ENCODE data around the gene GIMD1.

- TF ChIP-seq CTCF (IDR thresholded peaks at IDR 0.05) (peak in 2 of 3 experiments; percentile 30 to 51), POLR2A (IDR thresholded peaks at IDR 0.05; ENCODE audit: low read depth) (no peak)
Observed at GRCh38 chr4:106329041-106329618, 39.4 kb downstream of the GIMD1 start.

Data from esophagus muscularis mucosa (tissue), 3 donors.